H9 (cell line): ENCODE measurements around the gene DNAH5. TPM values are rescaled to one million over a fixed set of nuclear protein-coding genes. Genes with fewer than 3 reads are reported as not detected.

ENCODE experiments used
- DNase-seq: peaks from one replicate; pipeline ENCODE4 v3.0.0-alpha.2; 2017
- H2AFZ ChIP-seq: one replicate; pipeline ENCODE4 v1.6.1; 2013; ENCODE audit warnings: mild to moderate bottlenecking, low read length, control low read depth, moderate library complexity
- H2AK5ac ChIP-seq: 2 replicates; pipeline ENCODE4 v1.6.1; 2013; ENCODE audit warnings: low read length, control low read depth, mixed read lengths; ENCODE audit not compliant: insufficient read length
- H2BK120ac ChIP-seq: one replicate; pipeline ENCODE4 v1.6.1; 2013; ENCODE audit warnings: low read depth, mild to moderate bottlenecking, low read length, control low read depth, inconsistent platforms; ENCODE audit not compliant: poor library complexity, severe bottlenecking
- H2BK12ac ChIP-seq: 2 replicates; pipeline ENCODE4 v1.6.1; 2013; ENCODE audit warnings: low read length, control low read depth, mixed read lengths, low read depth; ENCODE audit not compliant: insufficient read length
- H2BK15ac ChIP-seq: 2 replicates; pipeline ENCODE4 v1.6.1; 2013; ENCODE audit warnings: low read depth, low read length, control low read depth
- H2BK20ac ChIP-seq: one replicate; pipeline ENCODE4 v1.6.1; 2013; ENCODE audit warnings: low read depth, mild to moderate bottlenecking, low read length, control low read depth, inconsistent platforms; ENCODE audit not compliant: poor library complexity, severe bottlenecking
- H2BK5ac ChIP-seq: 2 replicates; pipeline ENCODE4 v1.6.1; 2013; ENCODE audit warnings: low read length, control low read depth, mixed read lengths; ENCODE audit not compliant: insufficient read length
- H3K14ac ChIP-seq: 2 replicates; pipeline ENCODE4 v1.6.1; 2013; ENCODE audit warnings: low read length, control low read depth; ENCODE audit not compliant: insufficient read depth
- H3K18ac ChIP-seq: 2 replicates; pipeline ENCODE4 v1.6.1; 2013; ENCODE audit warnings: low read depth, mild to moderate bottlenecking, mixed read lengths, low read length, control low read depth; ENCODE audit not compliant: insufficient read length
- H3K23ac ChIP-seq: 2 replicates; pipeline ENCODE4 v1.6.1; 2013; ENCODE audit warnings: low read length, control low read depth, mixed read lengths, low read depth; ENCODE audit not compliant: insufficient read length
- H3K23me2 ChIP-seq: 2 replicates; pipeline ENCODE4 v1.6.1; 2013; ENCODE audit warnings: low read depth, mild to moderate bottlenecking, mixed read lengths, low read length, control low read depth; ENCODE audit not compliant: insufficient read length, poor library complexity, severe bottlenecking
- H3K27ac ChIP-seq: 2 replicates; pipeline ENCODE4 v1.5.1; 2013; ENCODE audit warnings: low read length, control low read depth, mixed read lengths, low read depth; ENCODE audit not compliant: insufficient read length
- H3K27me3 ChIP-seq: 2 replicates; pipeline ENCODE4 v1.6.1; 2013; ENCODE audit warnings: low read length, control low read depth, inconsistent platforms; ENCODE audit not compliant: insufficient read depth
- H3K4ac ChIP-seq: 2 replicates; pipeline ENCODE4 v1.6.1; 2013; ENCODE audit warnings: low read depth, mild to moderate bottlenecking, control low read depth, inconsistent platforms, low read length, moderate library complexity
- H3K4me1 ChIP-seq: 2 replicates; pipeline ENCODE4 v1.6.1; 2013; ENCODE audit warnings: low read length, control low read depth, inconsistent platforms; ENCODE audit not compliant: insufficient read depth
- H3K4me2 ChIP-seq: 2 replicates; pipeline ENCODE4 v1.6.1; 2013; ENCODE audit warnings: low read length, control low read depth, mixed read lengths; ENCODE audit not compliant: insufficient read length, insufficient read depth
- H3K56ac ChIP-seq: 2 replicates; pipeline ENCODE4 v1.6.1; 2013; ENCODE audit warnings: low read depth, mild to moderate bottlenecking, mixed read lengths, low read length, control low read depth; ENCODE audit not compliant: insufficient read length
- H3K79me1 ChIP-seq: 2 replicates; pipeline ENCODE4 v1.6.1; 2013; ENCODE audit warnings: low read depth, mild to moderate bottlenecking, moderate library complexity, low read length, control low read depth, inconsistent platforms; ENCODE audit not compliant: insufficient read depth, poor library complexity, severe bottlenecking
- H3K79me2 ChIP-seq: 2 replicates; pipeline ENCODE4 v1.6.1; 2013; ENCODE audit warnings: low read length, control low read depth, inconsistent platforms; ENCODE audit not compliant: insufficient read depth
- H3K9ac ChIP-seq: 2 replicates; pipeline ENCODE4 v1.6.1; 2013; ENCODE audit warnings: low read length, control low read depth, mixed read lengths; ENCODE audit not compliant: insufficient read length; ENCODE audit errors: extremely low read depth
- H3K9me3 ChIP-seq: one replicate; pipeline ENCODE4 v1.6.1; 2013; ENCODE audit warnings: low read depth, low read length, inconsistent platforms; ENCODE audit not compliant: control insufficient read depth
- H3T11ph ChIP-seq: one replicate; pipeline ENCODE4 v1.6.1; 2013; ENCODE audit warnings: mild to moderate bottlenecking, low read length, control low read depth, inconsistent platforms
- H4K20me1 ChIP-seq: one replicate; pipeline ENCODE4 v1.6.1; 2013; ENCODE audit not compliant: control insufficient read depth, insufficient read length, insufficient read depth
- H4K5ac ChIP-seq: 2 replicates; pipeline ENCODE4 v1.6.1; 2013; ENCODE audit warnings: low read depth, mild to moderate bottlenecking, mixed read lengths, low read length, control low read depth; ENCODE audit not compliant: insufficient read length
- H4K8ac ChIP-seq: replicated peaks from 2 replicates; pipeline ENCODE4 v1.6.1; 2013; ENCODE audit warnings: low read length, control low read depth, mixed read lengths, low read depth; ENCODE audit not compliant: insufficient read length
- H4K91ac ChIP-seq: 2 replicates; pipeline ENCODE4 v1.6.1; 2013; ENCODE audit warnings: low read depth, mild to moderate bottlenecking, moderate library complexity, mixed read lengths, low read length, control low read depth; ENCODE audit not compliant: insufficient read length
- H3K27ac Mint-ChIP-seq, 3 experiments: 2 replicates in 2 of 3; 3 replicates in 1 of 3; pipeline ENCODE4 v1.8.0; 2020 to 2021; ENCODE audit warnings: mixed read lengths in 3 of 3, mild to moderate bottlenecking in 1 of 3, moderate library complexity in 1 of 3
- H3K27me3 Mint-ChIP-seq: 2 replicates; pipeline ENCODE4 v1.8.0; 2021; ENCODE audit warnings: low read depth, mild to moderate bottlenecking, moderate library complexity, mixed read lengths
- H3K36me3 Mint-ChIP-seq, 3 experiments: 2 replicates in 2 of 3; 3 replicates in 1 of 3; pipeline ENCODE4 v1.8.0; 2020 to 2021; ENCODE audit warnings: low read depth in 3 of 3, mixed read lengths in 3 of 3; ENCODE audit not compliant: insufficient read depth in 1 of 3
- H3K4me1 Mint-ChIP-seq, 2 experiments: 2 replicates each; pipeline ENCODE4 v1.8.0; 2020; ENCODE audit warnings: mixed read lengths in 2 of 2
- H3K4me3 Mint-ChIP-seq, 2 experiments: 2 replicates in 1 of 2; 3 replicates in 1 of 2; pipeline ENCODE4 v1.8.0; 2020 to 2021; ENCODE audit warnings: mild to moderate bottlenecking in 2 of 2, mixed read lengths in 2 of 2, moderate library complexity in 1 of 2
- H3K9me3 Mint-ChIP-seq, 2 experiments: 2 replicates in 1 of 2; 3 replicates in 1 of 2; pipeline ENCODE4 v1.8.0; 2020; ENCODE audit warnings: mild to moderate bottlenecking in 2 of 2, mixed read lengths in 2 of 2, moderate library complexity in 1 of 2
- CTCF ChIP-seq: fragments of 200-600 bp; sonication (generic); conservative IDR thresholded peaks from 3 replicates; pipeline ENCODE4 v1.8.0; 2021; ENCODE audit warnings: antibody characterized with exemption, mild to moderate bottlenecking
- WGBS: extraction: QIAGEN DNeasy Blood & Tissue Kit; methylation state at CpG from one replicate; pipeline ENCODE4 v1.1.7; 2013; ENCODE audit warnings: missing lambda C conversion rate, low lambda C conversion rate, mixed read lengths; ENCODE audit not compliant: insufficient read length; ENCODE audit errors: extremely low coverage; 5-methylcytosine and 5-hydroxymethylcytosine counted together
- total RNA-seq: library from RNA; stranded (reverse); gene quantifications from 2 replicates; pipeline ENCODE4 v1.2.1, GENCODE V29; 2021

The DNAH5 gene
- total RNA-seq, 1 experiment from 2014 or later: 0.50 TPM

GRCh38 chr5:13830536-13830935 is 114.0 kb downstream of the DNAH5 start:
- Histone ChIP-seq H2AK5ac (no peak overlapping the region), H4K91ac (no peak overlapping the region), H4K8ac (no peak overlapping the region), H3K27me3 (no peaks in the 10 kb centered on the region), H3K79me2 (no peaks in the 10 kb centered on the region), H3K14ac (no peak overlapping the region), H3K4ac (no peak overlapping the region), H2BK120ac (no peak overlapping the region), H3K4me1 (no peaks in the 10 kb centered on the region), H3K79me1 (no peaks in the 10 kb centered on the region), H2BK5ac (no peak overlapping the region), H3T11ph (no peak overlapping the region), H2AFZ (no peak overlapping the region), H3K23me2 (no peaks in the 10 kb centered on the region), H3K18ac (no peak overlapping the region), H4K5ac (no peak overlapping the region), H3K23ac (no peak overlapping the region), H2BK12ac (no peak overlapping the region), H2BK20ac (no peak overlapping the region), H4K20me1 (no peaks in the 10 kb centered on the region), H3K9me3 (no peaks in the 10 kb centered on the region), H3K9ac (no peak overlapping the region), H3K27ac (no peak overlapping the region), H3K4me2 (no peak overlapping the region), H3K56ac (no peak overlapping the region), H2BK15ac (no peak overlapping the region)
- H3K4me3 Mint-ChIP-seq: no peak overlapping the region
- no peak for DNase-seq
- H3K4me1 Mint-ChIP-seq: peaks cover 2% of the 10 kb centered on the region in 2 experiments
- no peak overlapping the region; a peak in 1 of 7 replicates for H3K27ac Mint-ChIP-seq
- H3K36me3 Mint-ChIP-seq: peaks cover 7 to 22% (median 14%) of the 10 kb centered on the region in 3 experiments
- no CpG with 5 or more reads among the region's 9 CpGs for WGBS
- H3K9me3 Mint-ChIP-seq: peaks cover 21 to 25% of the 10 kb centered on the region in 2 experiments
- no peaks in the 10 kb centered on the region for H3K27me3 Mint-ChIP-seq
- no peak for TF ChIP-seq CTCF
